ENCODE data around the gene FCER1G. TPM values are rescaled to one million over a fixed set of nuclear protein-coding genes. Genes with fewer than 3 reads are reported as not detected.

The FCER1G gene
- total RNA-seq, 1 donor = 0.43 TPM

GRCh38 chr1:161201836-161202712 lies 13.0 kb upstream of the FCER1G start, which contains the start of gene NDUFS2:
Gene NDUFS2 (plus strand): TSS chr1:161202367. CDS start chr1:161202386, 19 bp downstream.
- peak; percentile 36 for TF ChIP-seq CTCF (IDR thresholded peaks at IDR 0.05; ENCODE audit: insufficient read depth, low read depth, low read length)
- peak within 1 kb of the TSS; percentile 96 for H3K4me3 ChIP-seq (ENCODE audit: low read depth, low read length)
- peak; percentile 100 for DNase-seq (ENCODE audit: low read depth)

- DNase-seq (ENCODE audit: low read depth) = peak; percentile 94
- no peak for TF ChIP-seq CTCF (IDR thresholded peaks at IDR 0.05; ENCODE audit: insufficient read depth, low read depth, low read length)
- peak overlapping the region; percentile 19 for H3K4me3 ChIP-seq (ENCODE audit: low read depth, low read length)
Observed at GRCh38 chr1:161206411-161207140, 8.5 kb upstream of the FCER1G start.

GRCh38 chr1:161207173-161207572 lies 7.9 kb upstream of the FCER1G start:
- H3K4me3 ChIP-seq (ENCODE audit: low read depth, low read length) = peak overlapping the region; percentile 19
- peak; percentile 98 for DNase-seq (ENCODE audit: low read depth)
- TF ChIP-seq CTCF (IDR thresholded peaks at IDR 0.05; ENCODE audit: insufficient read depth, low read depth, low read length) = no peak

- TF ChIP-seq CTCF (IDR thresholded peaks at IDR 0.05; ENCODE audit: insufficient read depth, low read depth, low read length) = peak; percentile 96
- peak; percentile 81 for DNase-seq (ENCODE audit: low read depth)
- H3K4me3 ChIP-seq (ENCODE audit: low read depth, low read length) = no peak overlapping the region
Observed at GRCh38 chr1:161209790-161210409, 5.2 kb upstream of the FCER1G start.

- no peak for DNase-seq (ENCODE audit: low read depth)
- no peak overlapping the region for H3K4me3 ChIP-seq (ENCODE audit: low read depth, low read length)
- no peak for TF ChIP-seq CTCF (IDR thresholded peaks at IDR 0.05; ENCODE audit: insufficient read depth, low read depth, low read length)
Observed at GRCh38 chr1:161214369-161214768, 726 bp upstream of the FCER1G start.

- no peak overlapping the region for H3K4me3 ChIP-seq (ENCODE audit: low read depth, low read length)
Observed at GRCh38 chr1:161216945-161217712, 2.0 kb downstream of the FCER1G start.

More at GRCh38 chr1:161216945-161217712, 2.0 kb downstream of the FCER1G start:
- peak; percentile 83 for DNase-seq (ENCODE audit: low read depth)
- no peak for TF ChIP-seq CTCF (IDR thresholded peaks at IDR 0.05; ENCODE audit: insufficient read depth, low read depth, low read length)
